ENCODE data around the gene RBBP8NL.

RBBP8NL gene

DNA sequence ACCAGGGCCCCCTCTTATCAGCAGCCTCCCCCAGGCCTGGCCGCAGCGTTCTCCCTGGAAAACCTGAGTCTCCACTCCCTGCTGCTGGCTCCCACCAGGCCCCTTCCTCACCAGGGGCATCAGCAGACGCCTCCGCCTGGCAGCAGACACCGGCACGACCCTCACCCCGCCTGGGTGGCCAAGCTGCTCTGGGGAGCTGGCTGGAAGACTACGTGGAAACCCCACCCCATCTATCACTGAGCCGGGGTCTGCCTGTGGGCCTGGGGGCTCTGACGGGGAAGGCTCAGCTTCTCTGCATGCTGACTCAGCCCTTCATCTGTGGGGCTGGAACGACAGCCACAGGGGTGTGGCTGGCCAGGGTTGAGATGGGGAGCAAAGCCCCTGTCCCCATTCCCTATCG lies 19.1 kb upstream of the RBBP8NL start:
- TF ChIP-seq, protein P1, sequence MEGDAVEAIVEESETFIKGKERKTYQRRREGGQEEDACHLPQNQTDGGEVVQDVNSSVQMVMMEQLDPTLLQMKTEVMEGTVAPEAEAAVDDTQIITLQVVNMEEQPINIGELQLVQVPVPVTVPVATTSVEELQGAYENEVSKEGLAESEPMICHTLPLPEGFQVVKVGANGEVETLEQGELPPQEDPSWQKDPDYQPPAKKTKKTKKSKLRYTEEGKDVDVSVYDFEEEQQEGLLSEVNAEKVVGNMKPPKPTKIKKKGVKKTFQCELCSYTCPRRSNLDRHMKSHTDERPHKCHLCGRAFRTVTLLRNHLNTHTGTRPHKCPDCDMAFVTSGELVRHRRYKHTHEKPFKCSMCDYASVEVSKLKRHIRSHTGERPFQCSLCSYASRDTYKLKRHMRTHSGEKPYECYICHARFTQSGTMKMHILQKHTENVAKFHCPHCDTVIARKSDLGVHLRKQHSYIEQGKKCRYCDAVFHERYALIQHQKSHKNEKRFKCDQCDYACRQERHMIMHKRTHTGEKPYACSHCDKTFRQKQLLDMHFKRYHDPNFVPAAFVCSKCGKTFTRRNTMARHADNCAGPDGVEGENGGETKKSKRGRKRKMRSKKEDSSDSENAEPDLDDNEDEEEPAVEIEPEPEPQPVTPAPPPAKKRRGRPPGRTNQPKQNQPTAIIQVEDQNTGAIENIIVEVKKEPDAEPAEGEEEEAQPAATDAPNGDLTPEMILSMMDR (IDR thresholded peaks at IDR 0.05; ENCODE audit: insufficient read depth, low read length, poor library complexity, severe bottlenecking): no peak
- no peak for DNase-seq (ENCODE audit: extremely low read depth, insufficient read length)
- H3K27me3 ChIP-seq (replicated peaks; ENCODE audit: control insufficient read depth, insufficient read depth, low read length): no peaks in the 10 kb centered on the region; the same call in 1 of the 2 replicates

DNA sequence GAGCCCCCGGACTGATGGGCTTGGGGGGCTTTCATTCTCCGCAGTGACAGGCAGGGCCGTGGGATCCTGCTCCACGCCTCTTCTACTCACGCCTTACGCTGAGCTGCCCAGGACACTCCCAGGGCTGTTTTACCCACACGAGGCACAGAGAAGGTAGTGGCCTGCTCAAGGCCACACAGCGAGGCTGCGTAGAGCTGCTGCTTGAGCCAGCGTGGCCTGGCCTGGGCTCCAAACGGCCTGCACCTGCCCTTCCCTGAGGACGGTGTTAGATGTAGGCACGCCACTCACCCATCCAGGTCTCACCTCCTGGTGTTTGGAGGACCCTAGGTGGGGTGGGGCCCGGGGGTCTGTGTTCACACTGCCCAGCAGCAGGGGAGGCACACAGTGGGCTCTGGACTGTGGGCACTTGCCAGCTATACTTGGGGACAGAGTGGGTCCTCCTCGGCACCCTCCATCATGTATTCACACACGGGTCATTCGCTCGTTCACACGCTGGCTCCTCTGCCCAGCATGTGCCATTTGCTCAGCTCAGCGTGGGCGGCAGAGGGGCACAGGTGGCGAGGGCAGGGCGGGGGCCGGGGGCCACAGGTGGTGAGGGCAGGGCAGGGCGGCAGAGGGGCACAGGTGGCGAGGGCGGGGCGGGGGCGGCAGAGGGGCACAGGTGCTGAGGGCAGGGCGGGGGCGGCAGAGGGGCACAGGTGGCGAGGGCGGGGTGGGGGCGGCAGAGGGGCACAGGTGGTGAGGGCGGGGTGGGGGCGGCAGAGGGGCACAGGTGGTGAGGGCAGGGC lies 18.4 kb upstream of the RBBP8NL start:
- H3K27me3 ChIP-seq (replicated peaks; ENCODE audit: control insufficient read depth, insufficient read depth, low read length): peaks cover 2% of the 10 kb centered on the region; the same call in 1 of the 2 replicates
- H3K36me3 ChIP-seq (ENCODE audit: control insufficient read depth, insufficient read depth, low read length): no peaks in the 10 kb centered on the region
- TF ChIP-seq, protein P1 (IDR thresholded peaks at IDR 0.05; ENCODE audit: insufficient read depth, low read length, poor library complexity, severe bottlenecking): no peak
- no peak for DNase-seq (ENCODE audit: extremely low read depth, insufficient read length)
- no peak overlapping the region for H3K4me3 ChIP-seq (replicated peaks; ENCODE audit: low read depth, low read length)

More for the DNA sequence above, 19.1 kb upstream of the RBBP8NL start:
- no peaks in the 10 kb centered on the region for H3K36me3 ChIP-seq (ENCODE audit: control insufficient read depth, insufficient read depth, low read length)
- no peak overlapping the region for H3K4me3 ChIP-seq (replicated peaks; ENCODE audit: low read depth, low read length)

DNA sequence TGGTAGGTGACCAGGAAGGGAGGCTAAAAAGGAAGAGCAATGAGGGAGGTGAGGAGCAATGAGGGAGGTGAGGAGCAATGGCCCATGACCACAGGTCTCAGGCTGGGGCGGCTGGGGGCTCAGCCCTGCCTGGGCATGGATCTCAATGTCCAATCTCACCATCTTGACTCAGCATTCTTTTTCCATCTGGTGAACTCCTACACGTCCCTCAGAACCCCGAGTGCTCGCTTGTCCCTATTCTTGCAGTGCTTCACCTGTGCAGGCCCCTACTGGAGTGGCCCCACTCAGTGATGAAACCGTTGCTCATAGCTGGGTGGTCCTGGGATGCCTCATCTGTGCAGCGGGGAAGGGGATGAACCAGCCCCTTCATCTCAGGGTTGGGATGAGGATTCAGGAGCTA lies 16.9 kb upstream of the RBBP8NL start:
- TF ChIP-seq, protein P1 (IDR thresholded peaks at IDR 0.05; ENCODE audit: insufficient read depth, low read length, poor library complexity, severe bottlenecking): no peak
- DNase-seq (ENCODE audit: extremely low read depth, insufficient read length): no peak
- H3K4me3 ChIP-seq (replicated peaks; ENCODE audit: low read depth, low read length): no peak overlapping the region
- H3K27me3 ChIP-seq (replicated peaks; ENCODE audit: control insufficient read depth, insufficient read depth, low read length): peaks cover 2% of the 10 kb centered on the region; the same call in 1 of the 2 replicates
- H3K36me3 ChIP-seq (ENCODE audit: control insufficient read depth, insufficient read depth, low read length): no peaks in the 10 kb centered on the region

DNA sequence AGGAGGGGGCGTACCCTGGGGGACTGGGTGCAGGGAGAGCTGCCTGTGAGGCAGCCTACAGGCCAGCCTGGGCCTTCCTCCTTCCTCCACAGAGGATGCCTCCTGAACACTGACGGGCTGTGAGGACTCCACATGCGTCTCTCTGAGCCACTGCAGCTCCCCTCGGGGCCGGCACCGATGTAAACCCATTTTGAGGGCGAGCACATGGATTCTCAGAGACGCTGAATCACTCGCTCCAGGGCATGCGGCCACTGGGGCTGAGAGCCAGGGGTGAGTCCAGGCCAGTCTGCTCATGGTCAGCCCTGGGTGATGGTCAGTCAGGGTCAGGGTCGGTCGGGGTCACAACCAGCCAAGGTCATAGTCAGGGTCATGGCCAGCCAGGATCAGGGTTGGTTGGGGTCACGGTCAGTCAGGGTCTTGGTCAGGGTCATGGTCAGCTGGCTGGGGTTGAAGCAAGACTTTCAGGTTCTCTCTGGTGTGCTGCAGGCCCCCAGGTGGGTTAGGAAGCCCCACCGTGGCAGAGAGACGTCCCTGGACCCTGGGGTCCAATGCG lies 14.7 kb upstream of the RBBP8NL start:
- DNase-seq (ENCODE audit: extremely low read depth, insufficient read length): no peak
- peaks cover 2% of the 10 kb centered on the region; the same call in 1 of the 2 replicates for H3K27me3 ChIP-seq (replicated peaks; ENCODE audit: control insufficient read depth, insufficient read depth, low read length)
- no peaks in the 10 kb centered on the region for H3K36me3 ChIP-seq (ENCODE audit: control insufficient read depth, insufficient read depth, low read length)
- H3K4me3 ChIP-seq (replicated peaks; ENCODE audit: low read depth, low read length): no peak overlapping the region
- TF ChIP-seq, protein P1 (IDR thresholded peaks at IDR 0.05; ENCODE audit: insufficient read depth, low read length, poor library complexity, severe bottlenecking): no peak

DNA sequence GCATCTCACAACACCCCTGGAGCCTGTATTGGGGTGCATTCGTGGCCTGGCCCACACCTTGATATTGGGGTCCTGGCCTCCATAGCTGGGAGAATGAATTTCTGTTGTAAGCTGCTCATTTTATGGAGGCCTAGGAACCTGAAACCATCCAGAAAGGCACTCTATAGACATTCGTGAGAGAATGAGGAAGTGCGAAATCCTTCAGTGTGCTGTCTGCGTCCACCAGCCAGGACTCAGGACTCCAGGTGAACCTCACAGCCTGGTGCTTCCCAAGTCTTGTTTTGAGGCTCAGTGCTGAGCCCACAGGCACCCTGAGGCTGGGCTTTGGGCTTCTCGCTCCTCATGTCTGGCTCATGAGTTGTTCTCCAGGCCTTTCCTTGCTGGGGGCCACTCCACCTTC lies 11.9 kb upstream of the RBBP8NL start:
- Histone ChIP-seq H3K36me3 (ENCODE audit: control insufficient read depth, insufficient read depth, low read length) (no peaks in the 10 kb centered on the region), H3K4me3 (replicated peaks; ENCODE audit: low read depth, low read length) (no peak overlapping the region), H3K27me3 (replicated peaks; ENCODE audit: control insufficient read depth, insufficient read depth, low read length) (peaks cover 2% of the 10 kb centered on the region)
- TF ChIP-seq, protein P1 (IDR thresholded peaks at IDR 0.05; ENCODE audit: insufficient read depth, low read length, poor library complexity, severe bottlenecking): no peak
- no peak for DNase-seq (ENCODE audit: extremely low read depth, insufficient read length)

Data from GM06990 (cell line).